K562 (cell line): ENCODE data around the gene MBOAT1. TPM values are rescaled to one million over a fixed set of nuclear protein-coding genes. Genes with fewer than 3 reads are reported as not detected.

ENCODE experiments used
- BHLHE40 ChIP-seq: IDR thresholded peaks from 2 replicates; pipeline ENCODE4 v1.6.1; 2011; ENCODE audit warnings: low read length, improper control_type of control experiment
- GATAD2B ChIP-seq: fragments of 450-650 bp; IDR thresholded peaks from 2 replicates; pipeline ENCODE4 v1.6.1; 2017; ENCODE audit warnings: mild to moderate bottlenecking, borderline replicate concordance
- JUN ChIP-seq, 2 experiments: sonication (generic) in 1 of 2; formaldehyde crosslinking in 1 of 2; IDR thresholded peaks; 2 replicates each; pipeline versions ENCODE4 v1.6.1 to v1.8.0; 2012 to 2022; ENCODE audit warnings: borderline replicate concordance in 2 of 2, mild to moderate bottlenecking in 2 of 2, improper control_type of control experiment in 1 of 2, low read depth in 1 of 2, low read length in 1 of 2, missing genetic modification reagents in 1 of 2
- MCM7 ChIP-seq, 2 experiments: fragments of 450-650 bp; IDR thresholded peaks; 2 replicates each; pipeline ENCODE4 v1.6.1; 2016 to 2018
- MEIS2 ChIP-seq: fragments of 450-650 bp; IDR thresholded peaks from 2 replicates; pipeline ENCODE4 v1.6.1; 2014; ENCODE audit warnings: mild to moderate bottlenecking; ENCODE audit not compliant: partially characterized antibody
- NR2C1 ChIP-seq, 2 experiments: fragments of 450-650 bp; IDR thresholded peaks; 2 replicates each; pipeline ENCODE4 v1.6.1; 2017; ENCODE audit warnings: mild to moderate bottlenecking in 2 of 2, antibody characterized with exemption in 1 of 2, inconsistent platforms in 1 of 2, missing compliant biosample characterization in 1 of 2, missing genetic modification characterization in 1 of 2
- NR4A1 ChIP-seq, 2 experiments: fragments of 250-450 bp in 1 of 2; fragments of 450-650 bp in 1 of 2; sonication (Bioruptor Pico) in 1 of 2; IDR thresholded peaks; 2 replicates each; pipeline versions ENCODE4 v1.4.0 to v1.6.1; 2016 to 2020; ENCODE audit warnings: mild to moderate bottlenecking in 2 of 2, missing compliant biosample characterization in 1 of 2, missing genetic modification characterization in 1 of 2, moderate library complexity in 1 of 2
- PML ChIP-seq: IDR thresholded peaks from 2 replicates; pipeline ENCODE4 v1.6.1; 2012; ENCODE audit warnings: low read length, inconsistent platforms
- RBBP5 ChIP-seq: fragments of 200-600 bp; sonication (generic); IDR thresholded peaks from 2 replicates; pipeline ENCODE4 v1.6.1; 2012; ENCODE audit warnings: borderline replicate concordance, mild to moderate bottlenecking, low read length, control low read depth, inconsistent platforms; ENCODE audit not compliant: insufficient read depth, poor library complexity, severe bottlenecking
- SP2 ChIP-seq: IDR thresholded peaks from 2 replicates; pipeline ENCODE4 v1.6.1; 2011; ENCODE audit warnings: mild to moderate bottlenecking, low read depth, low read length, moderate library complexity; ENCODE audit not compliant: poor library complexity, severe bottlenecking; ENCODE audit errors: extremely low read depth
- TEAD2 ChIP-seq: fragments of 450-650 bp; IDR thresholded peaks from 2 replicates; pipeline ENCODE4 v1.6.1; 2016; ENCODE audit warnings: missing genetic modification characterization, control low read depth, missing compliant biosample characterization
- ZNF134 ChIP-seq: fragments of 250-450 bp; sonication (Bioruptor Pico); conservative IDR thresholded peaks from 2 replicates; pipeline ENCODE4 v1.4.0; 2020
- ZNF785 ChIP-seq: fragments of 250-450 bp; sonication (Bioruptor Pico); IDR thresholded peaks from 2 replicates; pipeline ENCODE4 v1.4.0; 2020; ENCODE audit warnings: mild to moderate bottlenecking
- polyA plus RNA-seq, 8 experiments: library from polyadenylated mRNA; depleted of rRNA in 4 of 8; stranded (reverse) in 5 of 8; unstranded in 3 of 8; fragments of >200 nt; fragmentation: Nextera tagmentation in 2 of 8; fragmentation: Illumina TruSeq in 1 of 8; extraction: Ambion mirVana in 2 of 8; extraction: Trizol in 1 of 8; gene quantifications; 2 replicates each; pipeline versions ENCODE4 v1.2.1 to v1.2.3, GENCODE V29; 2011 to 2014; ENCODE audit warnings: inconsistent platforms in 1 of 8, missing spikeins in 1 of 8
- total RNA-seq, 7 experiments: library from RNA; depleted of rRNA in 6 of 7; stranded (reverse); fragments of >200 nt in 6 of 7; fragmentation: Illumina TruSeq in 2 of 7; extraction: Trizol in 2 of 7; gene quantifications; 2 replicates each; pipeline versions ENCODE4 v1.2.1 to v1.2.3, GENCODE V29; 2011 to 2021; ENCODE audit warnings: low replicate concordance in 1 of 7
- TF ChIP-seq, protein P1 (sequence below): fragments of 450-650 bp; IDR thresholded peaks from 2 replicates; pipeline ENCODE4 v1.6.1; 2016; ENCODE audit warnings: mild to moderate bottlenecking, moderate library complexity
- TF ChIP-seq, protein P2 (sequence below): fragments of 200-800 bp; sonication (Bioruptor generic); IDR thresholded peaks from 2 replicates; pipeline ENCODE4 v1.6.1; 2017; ENCODE audit warnings: missing genetic modification characterization, missing compliant biosample characterization

The MBOAT1 gene
- total and polyA plus RNA-seq, 9 of the 15 experiments (the other 6 are each of a cell fraction or from before 2014, with no cell fraction given), result 0.13 to 16.5 (median 10.3) TPM

DNA sequence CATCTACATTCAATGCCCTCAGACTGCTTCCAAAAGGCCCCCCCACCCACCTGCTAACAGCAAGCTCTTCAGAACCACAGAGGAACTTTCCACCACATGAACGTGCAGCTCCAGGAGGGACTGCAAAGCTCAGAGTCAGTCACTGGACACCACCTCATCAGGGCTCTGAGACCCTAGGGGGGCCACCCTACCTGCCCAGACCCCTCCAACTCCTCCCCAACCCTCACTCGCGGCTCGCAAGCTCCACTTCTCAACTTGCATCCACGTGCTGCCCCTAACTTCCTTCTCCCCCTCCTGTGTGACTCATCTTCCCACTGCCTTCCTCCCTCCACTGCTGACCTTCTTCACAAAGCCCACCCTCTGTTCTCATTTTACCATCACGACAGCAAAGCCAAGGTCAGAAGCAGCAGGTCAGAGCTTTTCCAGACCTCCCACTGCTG is 6.5 kb downstream of the MBOAT1 start (continued):
- TF ChIP-seq, protein P1, sequence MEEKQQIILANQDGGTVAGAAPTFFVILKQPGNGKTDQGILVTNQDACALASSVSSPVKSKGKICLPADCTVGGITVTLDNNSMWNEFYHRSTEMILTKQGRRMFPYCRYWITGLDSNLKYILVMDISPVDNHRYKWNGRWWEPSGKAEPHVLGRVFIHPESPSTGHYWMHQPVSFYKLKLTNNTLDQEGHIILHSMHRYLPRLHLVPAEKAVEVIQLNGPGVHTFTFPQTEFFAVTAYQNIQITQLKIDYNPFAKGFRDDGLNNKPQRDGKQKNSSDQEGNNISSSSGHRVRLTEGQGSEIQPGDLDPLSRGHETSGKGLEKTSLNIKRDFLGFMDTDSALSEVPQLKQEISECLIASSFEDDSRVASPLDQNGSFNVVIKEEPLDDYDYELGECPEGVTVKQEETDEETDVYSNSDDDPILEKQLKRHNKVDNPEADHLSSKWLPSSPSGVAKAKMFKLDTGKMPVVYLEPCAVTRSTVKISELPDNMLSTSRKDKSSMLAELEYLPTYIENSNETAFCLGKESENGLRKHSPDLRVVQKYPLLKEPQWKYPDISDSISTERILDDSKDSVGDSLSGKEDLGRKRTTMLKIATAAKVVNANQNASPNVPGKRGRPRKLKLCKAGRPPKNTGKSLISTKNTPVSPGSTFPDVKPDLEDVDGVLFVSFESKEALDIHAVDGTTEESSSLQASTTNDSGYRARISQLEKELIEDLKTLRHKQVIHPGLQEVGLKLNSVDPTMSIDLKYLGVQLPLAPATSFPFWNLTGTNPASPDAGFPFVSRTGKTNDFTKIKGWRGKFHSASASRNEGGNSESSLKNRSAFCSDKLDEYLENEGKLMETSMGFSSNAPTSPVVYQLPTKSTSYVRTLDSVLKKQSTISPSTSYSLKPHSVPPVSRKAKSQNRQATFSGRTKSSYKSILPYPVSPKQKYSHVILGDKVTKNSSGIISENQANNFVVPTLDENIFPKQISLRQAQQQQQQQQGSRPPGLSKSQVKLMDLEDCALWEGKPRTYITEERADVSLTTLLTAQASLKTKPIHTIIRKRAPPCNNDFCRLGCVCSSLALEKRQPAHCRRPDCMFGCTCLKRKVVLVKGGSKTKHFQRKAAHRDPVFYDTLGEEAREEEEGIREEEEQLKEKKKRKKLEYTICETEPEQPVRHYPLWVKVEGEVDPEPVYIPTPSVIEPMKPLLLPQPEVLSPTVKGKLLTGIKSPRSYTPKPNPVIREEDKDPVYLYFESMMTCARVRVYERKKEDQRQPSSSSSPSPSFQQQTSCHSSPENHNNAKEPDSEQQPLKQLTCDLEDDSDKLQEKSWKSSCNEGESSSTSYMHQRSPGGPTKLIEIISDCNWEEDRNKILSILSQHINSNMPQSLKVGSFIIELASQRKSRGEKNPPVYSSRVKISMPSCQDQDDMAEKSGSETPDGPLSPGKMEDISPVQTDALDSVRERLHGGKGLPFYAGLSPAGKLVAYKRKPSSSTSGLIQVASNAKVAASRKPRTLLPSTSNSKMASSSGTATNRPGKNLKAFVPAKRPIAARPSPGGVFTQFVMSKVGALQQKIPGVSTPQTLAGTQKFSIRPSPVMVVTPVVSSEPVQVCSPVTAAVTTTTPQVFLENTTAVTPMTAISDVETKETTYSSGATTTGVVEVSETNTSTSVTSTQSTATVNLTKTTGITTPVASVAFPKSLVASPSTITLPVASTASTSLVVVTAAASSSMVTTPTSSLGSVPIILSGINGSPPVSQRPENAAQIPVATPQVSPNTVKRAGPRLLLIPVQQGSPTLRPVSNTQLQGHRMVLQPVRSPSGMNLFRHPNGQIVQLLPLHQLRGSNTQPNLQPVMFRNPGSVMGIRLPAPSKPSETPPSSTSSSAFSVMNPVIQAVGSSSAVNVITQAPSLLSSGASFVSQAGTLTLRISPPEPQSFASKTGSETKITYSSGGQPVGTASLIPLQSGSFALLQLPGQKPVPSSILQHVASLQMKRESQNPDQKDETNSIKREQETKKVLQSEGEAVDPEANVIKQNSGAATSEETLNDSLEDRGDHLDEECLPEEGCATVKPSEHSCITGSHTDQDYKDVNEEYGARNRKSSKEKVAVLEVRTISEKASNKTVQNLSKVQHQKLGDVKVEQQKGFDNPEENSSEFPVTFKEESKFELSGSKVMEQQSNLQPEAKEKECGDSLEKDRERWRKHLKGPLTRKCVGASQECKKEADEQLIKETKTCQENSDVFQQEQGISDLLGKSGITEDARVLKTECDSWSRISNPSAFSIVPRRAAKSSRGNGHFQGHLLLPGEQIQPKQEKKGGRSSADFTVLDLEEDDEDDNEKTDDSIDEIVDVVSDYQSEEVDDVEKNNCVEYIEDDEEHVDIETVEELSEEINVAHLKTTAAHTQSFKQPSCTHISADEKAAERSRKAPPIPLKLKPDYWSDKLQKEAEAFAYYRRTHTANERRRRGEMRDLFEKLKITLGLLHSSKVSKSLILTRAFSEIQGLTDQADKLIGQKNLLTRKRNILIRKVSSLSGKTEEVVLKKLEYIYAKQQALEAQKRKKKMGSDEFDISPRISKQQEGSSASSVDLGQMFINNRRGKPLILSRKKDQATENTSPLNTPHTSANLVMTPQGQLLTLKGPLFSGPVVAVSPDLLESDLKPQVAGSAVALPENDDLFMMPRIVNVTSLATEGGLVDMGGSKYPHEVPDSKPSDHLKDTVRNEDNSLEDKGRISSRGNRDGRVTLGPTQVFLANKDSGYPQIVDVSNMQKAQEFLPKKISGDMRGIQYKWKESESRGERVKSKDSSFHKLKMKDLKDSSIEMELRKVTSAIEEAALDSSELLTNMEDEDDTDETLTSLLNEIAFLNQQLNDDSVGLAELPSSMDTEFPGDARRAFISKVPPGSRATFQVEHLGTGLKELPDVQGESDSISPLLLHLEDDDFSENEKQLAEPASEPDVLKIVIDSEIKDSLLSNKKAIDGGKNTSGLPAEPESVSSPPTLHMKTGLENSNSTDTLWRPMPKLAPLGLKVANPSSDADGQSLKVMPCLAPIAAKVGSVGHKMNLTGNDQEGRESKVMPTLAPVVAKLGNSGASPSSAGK, result peak; percentile 72
- TF ChIP-seq RBBP5 (peak; percentile 43), NR2C1 (IDR thresholded peaks at IDR 0.05) (no peak), NR2C1 (tag; IDR thresholded peaks at IDR 0.05) (no peak), JUN (IDR thresholded peaks at IDR 0.05; ENCODE audit: borderline replicate concordance, low read depth, low read length) (peak; percentile 62; the same call in 1 of the 2 replicates), JUN (CRISPR knock-in tag; IDR thresholded peaks at IDR 0.05; ENCODE audit: borderline replicate concordance) (no peak), PML (no peak), TEAD2 (no peak), ZNF785 (CRISPR knock-in tag) (no peak), SP2 (no peak), BHLHE40 (peak; percentile 75), NR4A1 (CRISPR knock-in tag; IDR thresholded peaks at IDR 0.05) (0 out of 2 replicates have a peak, but pooled peaks have one; percentile 23), NR4A1 (tag; IDR thresholded peaks at IDR 0.05) (no peak), GATAD2B (no peak), MCM7 (IDR thresholded peaks at IDR 0.05) (no peak), ZNF134 (CRISPR knock-in tag) (peak; percentile 88), MEIS2 (no peak)
- TF ChIP-seq, protein P2, sequence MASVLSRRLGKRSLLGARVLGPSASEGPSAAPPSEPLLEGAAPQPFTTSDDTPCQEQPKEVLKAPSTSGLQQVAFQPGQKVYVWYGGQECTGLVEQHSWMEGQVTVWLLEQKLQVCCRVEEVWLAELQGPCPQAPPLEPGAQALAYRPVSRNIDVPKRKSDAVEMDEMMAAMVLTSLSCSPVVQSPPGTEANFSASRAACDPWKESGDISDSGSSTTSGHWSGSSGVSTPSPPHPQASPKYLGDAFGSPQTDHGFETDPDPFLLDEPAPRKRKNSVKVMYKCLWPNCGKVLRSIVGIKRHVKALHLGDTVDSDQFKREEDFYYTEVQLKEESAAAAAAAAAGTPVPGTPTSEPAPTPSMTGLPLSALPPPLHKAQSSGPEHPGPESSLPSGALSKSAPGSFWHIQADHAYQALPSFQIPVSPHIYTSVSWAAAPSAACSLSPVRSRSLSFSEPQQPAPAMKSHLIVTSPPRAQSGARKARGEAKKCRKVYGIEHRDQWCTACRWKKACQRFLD (CRISPR knock-in tag), result 0 out of 2 replicates have a peak, but pooled peaks have one; percentile 40
